ENCODE data around the gene CACNG5.

Gene CACNG5

DNA sequence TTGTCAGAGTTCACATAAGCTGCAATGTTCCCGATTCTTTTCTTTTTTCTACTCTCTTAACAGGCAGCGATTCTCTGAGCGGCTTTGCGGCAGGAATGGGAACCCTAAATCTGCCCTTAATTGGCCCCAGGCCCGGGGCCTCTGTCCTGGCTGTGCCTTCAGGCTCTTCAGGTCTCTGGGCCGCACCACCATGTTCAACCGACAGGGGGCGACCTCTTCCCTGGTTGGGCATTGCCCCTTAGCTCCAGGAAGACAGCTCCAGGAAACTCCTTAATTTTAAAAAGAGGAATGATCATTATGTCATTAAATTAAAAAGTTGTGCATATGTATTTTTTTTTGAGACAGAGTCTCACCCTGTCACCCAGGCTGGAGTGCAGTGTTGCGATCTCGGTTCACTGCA is 20.3 kb downstream of the CACNG5 start:
- DNase-seq (ENCODE audit: low read depth in 1 of 2, low spot score in 1 of 2) = no peak

DNA sequence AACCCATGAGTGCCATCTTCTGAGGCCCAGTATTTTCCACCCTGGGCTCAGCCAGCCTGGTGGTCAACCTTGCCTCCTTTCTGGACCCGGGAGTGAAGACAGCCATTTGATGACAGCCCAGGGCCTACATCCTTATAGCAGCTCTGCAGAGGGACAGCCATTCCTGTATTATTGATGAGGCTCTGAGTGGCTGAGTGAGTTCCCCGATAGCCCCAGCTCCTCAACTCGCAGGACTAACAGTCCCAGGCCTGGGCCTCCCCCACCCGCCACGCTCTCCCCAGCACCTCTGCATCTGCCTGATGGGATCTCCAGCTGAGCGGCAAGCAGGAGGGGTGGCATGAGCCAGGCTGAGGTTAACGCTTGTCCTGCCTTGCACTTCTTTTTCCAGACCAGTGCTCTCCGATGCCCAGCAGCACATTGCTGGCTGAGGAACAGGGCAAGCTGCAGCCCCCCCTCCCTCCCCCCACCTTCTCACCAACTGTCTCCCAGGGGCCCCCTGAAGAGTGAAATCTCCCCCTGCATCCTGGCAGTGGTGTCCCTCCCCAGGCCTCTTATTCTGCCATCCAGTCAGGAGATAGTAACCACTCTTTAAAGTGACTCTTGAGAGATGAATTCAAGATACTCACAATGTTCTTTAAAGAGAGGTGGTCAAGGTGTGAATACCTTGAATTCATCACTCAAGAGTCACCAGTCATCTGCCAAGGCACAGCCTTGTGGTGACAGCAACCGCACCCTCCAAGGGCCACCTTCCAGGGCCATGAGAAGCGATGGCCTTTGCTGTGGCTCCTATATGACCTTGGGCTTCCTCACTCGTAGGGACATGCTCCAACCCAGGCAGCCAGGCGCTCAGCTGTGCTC is 23.5 kb downstream of the CACNG5 start:
- no peak overlapping the region for H3K4me3 ChIP-seq (replicated peaks; ENCODE audit: insufficient read depth, low read length)
- no peak for DNase-seq (ENCODE audit: low read depth in 1 of 2, low spot score in 1 of 2)
- H3K27ac ChIP-seq (replicated peaks) = no peak overlapping the region
- TF ChIP-seq POLR2AphosphoS5 (IDR thresholded peaks at IDR 0.05; ENCODE audit: low read depth) = no peak
- no peak for TF ChIP-seq SPI1 (IDR thresholded peaks at IDR 0.05; ENCODE audit: borderline replicate concordance, low read depth)
- TF ChIP-seq, protein P1, sequence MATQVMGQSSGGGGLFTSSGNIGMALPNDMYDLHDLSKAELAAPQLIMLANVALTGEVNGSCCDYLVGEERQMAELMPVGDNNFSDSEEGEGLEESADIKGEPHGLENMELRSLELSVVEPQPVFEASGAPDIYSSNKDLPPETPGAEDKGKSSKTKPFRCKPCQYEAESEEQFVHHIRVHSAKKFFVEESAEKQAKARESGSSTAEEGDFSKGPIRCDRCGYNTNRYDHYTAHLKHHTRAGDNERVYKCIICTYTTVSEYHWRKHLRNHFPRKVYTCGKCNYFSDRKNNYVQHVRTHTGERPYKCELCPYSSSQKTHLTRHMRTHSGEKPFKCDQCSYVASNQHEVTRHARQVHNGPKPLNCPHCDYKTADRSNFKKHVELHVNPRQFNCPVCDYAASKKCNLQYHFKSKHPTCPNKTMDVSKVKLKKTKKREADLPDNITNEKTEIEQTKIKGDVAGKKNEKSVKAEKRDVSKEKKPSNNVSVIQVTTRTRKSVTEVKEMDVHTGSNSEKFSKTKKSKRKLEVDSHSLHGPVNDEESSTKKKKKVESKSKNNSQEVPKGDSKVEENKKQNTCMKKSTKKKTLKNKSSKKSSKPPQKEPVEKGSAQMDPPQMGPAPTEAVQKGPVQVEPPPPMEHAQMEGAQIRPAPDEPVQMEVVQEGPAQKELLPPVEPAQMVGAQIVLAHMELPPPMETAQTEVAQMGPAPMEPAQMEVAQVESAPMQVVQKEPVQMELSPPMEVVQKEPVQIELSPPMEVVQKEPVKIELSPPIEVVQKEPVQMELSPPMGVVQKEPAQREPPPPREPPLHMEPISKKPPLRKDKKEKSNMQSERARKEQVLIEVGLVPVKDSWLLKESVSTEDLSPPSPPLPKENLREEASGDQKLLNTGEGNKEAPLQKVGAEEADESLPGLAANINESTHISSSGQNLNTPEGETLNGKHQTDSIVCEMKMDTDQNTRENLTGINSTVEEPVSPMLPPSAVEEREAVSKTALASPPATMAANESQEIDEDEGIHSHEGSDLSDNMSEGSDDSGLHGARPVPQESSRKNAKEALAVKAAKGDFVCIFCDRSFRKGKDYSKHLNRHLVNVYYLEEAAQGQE (IDR thresholded peaks at IDR 0.05; ENCODE audit: insufficient replicate concordance, low read depth) = no peak
- no peak for TF ChIP-seq GABPA (IDR thresholded peaks at IDR 0.05; ENCODE audit: low read depth)
- TF ChIP-seq CTCF (IDR thresholded peaks at IDR 0.05; ENCODE audit: insufficient read depth, low read length) = no peak
- no peaks in the 10 kb centered on the region for H3K27me3 ChIP-seq (ENCODE audit: insufficient read depth, poor library complexity, severe bottlenecking)

More for the DNA sequence above, 20.3 kb downstream of the CACNG5 start:
- no peak overlapping the region for H3K4me3 ChIP-seq (replicated peaks; ENCODE audit: insufficient read depth, low read length)
- H3K27me3 ChIP-seq (ENCODE audit: insufficient read depth, poor library complexity, severe bottlenecking) = no peaks in the 10 kb centered on the region
- H3K27ac ChIP-seq (replicated peaks) = no peak overlapping the region
- no peak for TF ChIP-seq SPI1 (IDR thresholded peaks at IDR 0.05; ENCODE audit: borderline replicate concordance, low read depth)
- no peak for TF ChIP-seq CTCF (IDR thresholded peaks at IDR 0.05; ENCODE audit: insufficient read depth, low read length)
- TF ChIP-seq, protein P1 (IDR thresholded peaks at IDR 0.05; ENCODE audit: insufficient replicate concordance, low read depth) = no peak
- no peak for TF ChIP-seq POLR2AphosphoS5 (IDR thresholded peaks at IDR 0.05; ENCODE audit: low read depth)
- no peak for TF ChIP-seq GABPA (IDR thresholded peaks at IDR 0.05; ENCODE audit: low read depth)

GRCh38 chr17:66859353-66859752 is 24.4 kb downstream of the CACNG5 start:
- TF ChIP-seq, protein P1 (IDR thresholded peaks at IDR 0.05; ENCODE audit: insufficient replicate concordance, low read depth) = no peak
- TF ChIP-seq CTCF (IDR thresholded peaks at IDR 0.05; ENCODE audit: insufficient read depth, low read length) (no peak), GABPA (IDR thresholded peaks at IDR 0.05; ENCODE audit: low read depth) (no peak), POLR2AphosphoS5 (IDR thresholded peaks at IDR 0.05; ENCODE audit: low read depth) (no peak), SPI1 (IDR thresholded peaks at IDR 0.05; ENCODE audit: borderline replicate concordance, low read depth) (no peak)
- no peak overlapping the region for H3K4me3 ChIP-seq (replicated peaks; ENCODE audit: insufficient read depth, low read length)
- no peak for DNase-seq (ENCODE audit: low read depth in 1 of 2, low spot score in 1 of 2)
- no peak overlapping the region for H3K27ac ChIP-seq (replicated peaks)
- H3K27me3 ChIP-seq (ENCODE audit: insufficient read depth, poor library complexity, severe bottlenecking) = no peaks in the 10 kb centered on the region
